Measurements from ENCODE around the gene DPYD.

DPYD gene

GRCh38 chr1:97632776-97633175 lies 288.1 kb downstream of the DPYD start:
- no peak for TF ChIP-seq CTCF (IDR thresholded peaks at IDR 0.05)
- H3K27ac ChIP-seq: peak overlapping the region in 1 of 2 donors; percentile 13
- DNase-seq: no peak
- intact Hi-C loops (cut with DNase I; ENCODE audit: low total_unique reads): no loop called here
- H3K9me3 ChIP-seq: no peaks in the 10 kb centered on the region
- H3K4me1 ChIP-seq: peaks cover 0 to 14% (median 6%) of the 10 kb centered on the region in 4 donors
- no peak overlapping the region for H3K4me3 ChIP-seq
- no peaks in the 10 kb centered on the region for H3K36me3 ChIP-seq
- H3K27me3 ChIP-seq: no peaks in the 10 kb centered on the region

DNA sequence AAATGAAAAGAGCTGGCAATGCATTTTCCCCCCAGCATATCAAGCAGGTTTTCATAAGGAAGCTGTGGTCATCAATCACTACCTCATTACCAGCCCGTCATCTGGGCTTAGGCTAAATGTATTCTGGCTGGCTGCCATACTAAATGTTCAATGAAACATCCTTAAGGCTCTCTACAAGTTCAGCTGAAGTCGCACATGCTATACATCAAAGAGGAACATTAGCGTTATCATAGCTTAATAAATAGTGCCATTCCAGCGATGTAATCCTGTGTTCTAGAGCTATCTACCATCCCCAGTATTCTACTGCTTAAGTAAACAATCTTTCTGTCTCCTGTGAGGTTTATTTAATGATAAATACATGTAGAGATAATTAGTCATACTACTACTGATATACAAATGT lies 288.8 kb downstream of the DPYD start:
- DNase-seq: no peak
- H3K9me3 ChIP-seq: no peaks in the 10 kb centered on the region
- H3K27ac ChIP-seq: no peak overlapping the region
- H3K4me3 ChIP-seq: no peak overlapping the region
- no peak for TF ChIP-seq CTCF (IDR thresholded peaks at IDR 0.05)
- intact Hi-C loops (cut with DNase I; ENCODE audit: low total_unique reads): no loop called here
- no peaks in the 10 kb centered on the region for H3K36me3 ChIP-seq
- H3K27me3 ChIP-seq: no peaks in the 10 kb centered on the region
- peaks cover 0 to 14% (median 5%) of the 10 kb centered on the region in 4 donors for H3K4me1 ChIP-seq

DNA sequence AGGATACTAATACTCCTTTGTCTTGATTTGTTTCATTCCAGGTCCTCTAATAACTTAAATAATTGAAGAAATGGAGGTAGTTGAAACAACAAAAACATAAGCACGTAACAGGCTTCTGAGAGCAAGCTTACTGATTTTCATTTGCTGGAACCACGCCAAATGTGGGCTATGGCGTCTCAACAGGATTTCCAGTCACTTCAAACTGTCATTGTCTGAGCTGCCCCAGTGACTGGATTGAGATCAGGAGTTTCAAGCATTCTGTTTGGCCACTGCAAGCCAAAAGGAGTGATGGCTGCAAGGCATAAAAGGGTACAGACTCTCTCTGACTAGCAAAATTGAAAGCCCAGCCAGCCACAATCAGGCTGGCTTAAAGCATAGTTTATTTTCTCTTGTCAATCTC lies 289.9 kb downstream of the DPYD start:
- TF ChIP-seq CTCF (IDR thresholded peaks at IDR 0.05): no peak
- no peak overlapping the region for H3K4me3 ChIP-seq
- H3K27me3 ChIP-seq: no peaks in the 10 kb centered on the region
- no peaks in the 10 kb centered on the region for H3K9me3 ChIP-seq
- H3K27ac ChIP-seq: no peak overlapping the region
- no peaks in the 10 kb centered on the region for H3K36me3 ChIP-seq
- peaks cover 0 to 14% (median 4%) of the 10 kb centered on the region in 4 donors for H3K4me1 ChIP-seq
- DNase-seq: no peak
- intact Hi-C loops (cut with DNase I; ENCODE audit: low total_unique reads): no loop called here

- Histone ChIP-seq H3K4me3 (no peak overlapping the region), H3K4me1 (peaks cover 0 to 14% (median 4%) of the 10 kb centered on the region in 4 donors), H3K27me3 (no peaks in the 10 kb centered on the region), H3K36me3 (no peaks in the 10 kb centered on the region), H3K9me3 (no peaks in the 10 kb centered on the region), H3K27ac (no peak overlapping the region)
- DNase-seq: no peak
- TF ChIP-seq CTCF (IDR thresholded peaks at IDR 0.05): no peak
- intact Hi-C loops (cut with DNase I; ENCODE audit: low total_unique reads): no loop called here
Measured at GRCh38 chr1:97630281-97630680, 290.6 kb downstream of the DPYD start.

GRCh38 chr1:97623220-97623619 lies 297.6 kb downstream of the DPYD start:
- no peak for TF ChIP-seq CTCF (IDR thresholded peaks at IDR 0.05)
- no peaks in the 10 kb centered on the region for H3K36me3 ChIP-seq
- H3K4me1 ChIP-seq: no peaks in the 10 kb centered on the region
- no peaks in the 10 kb centered on the region for H3K27me3 ChIP-seq
- no peak for DNase-seq
- no peak overlapping the region for H3K4me3 ChIP-seq
- intact Hi-C loops (cut with DNase I; ENCODE audit: low total_unique reads): no loop called here
- no peaks in the 10 kb centered on the region for H3K9me3 ChIP-seq
- no peak overlapping the region for H3K27ac ChIP-seq

DNA sequence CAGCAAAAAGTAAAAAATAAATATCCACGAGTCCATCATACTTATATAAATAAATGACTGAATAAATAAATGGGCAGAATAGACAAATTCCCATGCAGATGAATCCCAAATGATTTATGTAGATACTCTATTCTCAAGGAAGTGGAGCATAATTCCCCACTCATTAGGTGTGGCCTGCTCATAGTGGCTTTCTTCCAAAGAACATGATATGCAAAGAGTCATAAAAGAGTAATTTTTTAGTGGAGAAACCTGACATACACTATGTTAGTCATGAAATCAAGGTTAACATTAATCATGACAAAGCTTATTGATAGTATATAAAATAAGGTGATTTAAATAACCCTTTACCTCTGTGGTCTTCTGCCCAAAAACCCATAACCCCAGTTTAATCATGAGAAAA lies 298.9 kb downstream of the DPYD start:
- DNase-seq: no peak
- intact Hi-C loops (cut with DNase I; ENCODE audit: low total_unique reads): no loop called here
- H3K4me3 ChIP-seq: no peak overlapping the region
- no peak for TF ChIP-seq CTCF (IDR thresholded peaks at IDR 0.05)
- no peak overlapping the region for H3K27ac ChIP-seq
- no peaks in the 10 kb centered on the region for H3K4me1 ChIP-seq
- no peaks in the 10 kb centered on the region for H3K36me3 ChIP-seq
- no peaks in the 10 kb centered on the region for H3K27me3 ChIP-seq
- no peaks in the 10 kb centered on the region for H3K9me3 ChIP-seq
